HL-60 (cell line): ENCODE measurements around the gene BAZ2B.
"Not testable (repeated sequence)": the region's sequence is repeated elsewhere in the genome, so short reads cannot be mapped to it uniquely, and the experiment has no call there.

ENCODE experiments used
- DNase-seq, 2 experiments: peaks; one replicate each; pipeline ENCODE4 v3.0.0-alpha.2; 2010 to 2020; ENCODE audit warnings: low read depth in 1 of 2, low spot score in 1 of 2
- H3K27ac ChIP-seq: fragments of 250-450 bp; sonication (Bioruptor Pico); replicated peaks from 2 replicates; pipeline ENCODE4 v1.5.1; 2020; ENCODE audit warnings: mild to moderate bottlenecking, moderate library complexity
- H3K27me3 ChIP-seq: fragments of 250-450 bp; sonication (Bioruptor Pico); 2 replicates; pipeline ENCODE4 v1.5.1; 2021; ENCODE audit warnings: mild to moderate bottlenecking, moderate library complexity; ENCODE audit not compliant: insufficient read depth, poor library complexity, severe bottlenecking
- H3K4me3 ChIP-seq: replicated peaks from 2 replicates; pipeline ENCODE4 v1.5.1; 2011; ENCODE audit warnings: mild to moderate bottlenecking, control low read depth, low read length; ENCODE audit not compliant: insufficient read depth
- GABPA ChIP-seq: IDR thresholded peaks from 2 replicates; pipeline ENCODE4 v1.6.1; 2012; ENCODE audit warnings: low read depth
- POLR2AphosphoS5 ChIP-seq: IDR thresholded peaks from 2 replicates; pipeline ENCODE4 v1.6.1; 2012; ENCODE audit warnings: low read depth
- SPI1 ChIP-seq: IDR thresholded peaks from 2 replicates; pipeline ENCODE4 v1.6.1; 2012; ENCODE audit warnings: low read depth, mild to moderate bottlenecking, borderline replicate concordance
- TF ChIP-seq, protein P1 (sequence below): IDR thresholded peaks from 2 replicates; pipeline ENCODE4 v1.6.1; 2012; ENCODE audit warnings: low read depth; ENCODE audit not compliant: insufficient replicate concordance
- TF ChIP-seq, protein P2 (sequence below): IDR thresholded peaks from one replicate; pipeline ENCODE4 v1.5.1; 2011; ENCODE audit warnings: low read length, control low read depth, inconsistent platforms; ENCODE audit not compliant: insufficient read depth

Gene BAZ2B

DNA sequence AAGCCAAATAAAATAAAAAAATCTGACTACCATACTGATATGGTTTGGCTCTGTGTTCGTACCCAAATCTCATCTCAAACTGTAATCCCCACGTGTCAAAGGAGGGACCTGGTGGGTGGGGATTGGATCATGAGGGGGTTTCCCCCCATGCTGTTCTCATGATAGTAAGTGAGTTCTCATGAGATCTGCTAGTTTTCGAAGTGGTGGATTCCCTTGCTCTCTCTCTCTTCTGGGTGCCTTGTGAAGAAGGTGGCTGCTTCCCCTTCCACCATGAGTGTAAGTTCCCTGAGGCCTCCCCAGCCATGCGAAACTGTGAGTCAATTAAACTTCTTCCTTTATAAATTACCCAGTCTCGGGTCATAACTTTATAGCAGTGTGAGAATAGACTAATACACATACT, 206.1 kb downstream of the BAZ2B start:
- Histone ChIP-seq H3K27ac (no peak overlapping the region), H3K27me3 (no peaks in the 10 kb centered on the region), H3K4me3 (no peak overlapping the region)
- TF ChIP-seq POLR2AphosphoS5 (no peak), SPI1 (no peak), GABPA (no peak)
- TF ChIP-seq, protein P1, sequence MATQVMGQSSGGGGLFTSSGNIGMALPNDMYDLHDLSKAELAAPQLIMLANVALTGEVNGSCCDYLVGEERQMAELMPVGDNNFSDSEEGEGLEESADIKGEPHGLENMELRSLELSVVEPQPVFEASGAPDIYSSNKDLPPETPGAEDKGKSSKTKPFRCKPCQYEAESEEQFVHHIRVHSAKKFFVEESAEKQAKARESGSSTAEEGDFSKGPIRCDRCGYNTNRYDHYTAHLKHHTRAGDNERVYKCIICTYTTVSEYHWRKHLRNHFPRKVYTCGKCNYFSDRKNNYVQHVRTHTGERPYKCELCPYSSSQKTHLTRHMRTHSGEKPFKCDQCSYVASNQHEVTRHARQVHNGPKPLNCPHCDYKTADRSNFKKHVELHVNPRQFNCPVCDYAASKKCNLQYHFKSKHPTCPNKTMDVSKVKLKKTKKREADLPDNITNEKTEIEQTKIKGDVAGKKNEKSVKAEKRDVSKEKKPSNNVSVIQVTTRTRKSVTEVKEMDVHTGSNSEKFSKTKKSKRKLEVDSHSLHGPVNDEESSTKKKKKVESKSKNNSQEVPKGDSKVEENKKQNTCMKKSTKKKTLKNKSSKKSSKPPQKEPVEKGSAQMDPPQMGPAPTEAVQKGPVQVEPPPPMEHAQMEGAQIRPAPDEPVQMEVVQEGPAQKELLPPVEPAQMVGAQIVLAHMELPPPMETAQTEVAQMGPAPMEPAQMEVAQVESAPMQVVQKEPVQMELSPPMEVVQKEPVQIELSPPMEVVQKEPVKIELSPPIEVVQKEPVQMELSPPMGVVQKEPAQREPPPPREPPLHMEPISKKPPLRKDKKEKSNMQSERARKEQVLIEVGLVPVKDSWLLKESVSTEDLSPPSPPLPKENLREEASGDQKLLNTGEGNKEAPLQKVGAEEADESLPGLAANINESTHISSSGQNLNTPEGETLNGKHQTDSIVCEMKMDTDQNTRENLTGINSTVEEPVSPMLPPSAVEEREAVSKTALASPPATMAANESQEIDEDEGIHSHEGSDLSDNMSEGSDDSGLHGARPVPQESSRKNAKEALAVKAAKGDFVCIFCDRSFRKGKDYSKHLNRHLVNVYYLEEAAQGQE: no peak
- TF ChIP-seq, protein P2, sequence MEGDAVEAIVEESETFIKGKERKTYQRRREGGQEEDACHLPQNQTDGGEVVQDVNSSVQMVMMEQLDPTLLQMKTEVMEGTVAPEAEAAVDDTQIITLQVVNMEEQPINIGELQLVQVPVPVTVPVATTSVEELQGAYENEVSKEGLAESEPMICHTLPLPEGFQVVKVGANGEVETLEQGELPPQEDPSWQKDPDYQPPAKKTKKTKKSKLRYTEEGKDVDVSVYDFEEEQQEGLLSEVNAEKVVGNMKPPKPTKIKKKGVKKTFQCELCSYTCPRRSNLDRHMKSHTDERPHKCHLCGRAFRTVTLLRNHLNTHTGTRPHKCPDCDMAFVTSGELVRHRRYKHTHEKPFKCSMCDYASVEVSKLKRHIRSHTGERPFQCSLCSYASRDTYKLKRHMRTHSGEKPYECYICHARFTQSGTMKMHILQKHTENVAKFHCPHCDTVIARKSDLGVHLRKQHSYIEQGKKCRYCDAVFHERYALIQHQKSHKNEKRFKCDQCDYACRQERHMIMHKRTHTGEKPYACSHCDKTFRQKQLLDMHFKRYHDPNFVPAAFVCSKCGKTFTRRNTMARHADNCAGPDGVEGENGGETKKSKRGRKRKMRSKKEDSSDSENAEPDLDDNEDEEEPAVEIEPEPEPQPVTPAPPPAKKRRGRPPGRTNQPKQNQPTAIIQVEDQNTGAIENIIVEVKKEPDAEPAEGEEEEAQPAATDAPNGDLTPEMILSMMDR: no peak
- no peak for DNase-seq

DNA sequence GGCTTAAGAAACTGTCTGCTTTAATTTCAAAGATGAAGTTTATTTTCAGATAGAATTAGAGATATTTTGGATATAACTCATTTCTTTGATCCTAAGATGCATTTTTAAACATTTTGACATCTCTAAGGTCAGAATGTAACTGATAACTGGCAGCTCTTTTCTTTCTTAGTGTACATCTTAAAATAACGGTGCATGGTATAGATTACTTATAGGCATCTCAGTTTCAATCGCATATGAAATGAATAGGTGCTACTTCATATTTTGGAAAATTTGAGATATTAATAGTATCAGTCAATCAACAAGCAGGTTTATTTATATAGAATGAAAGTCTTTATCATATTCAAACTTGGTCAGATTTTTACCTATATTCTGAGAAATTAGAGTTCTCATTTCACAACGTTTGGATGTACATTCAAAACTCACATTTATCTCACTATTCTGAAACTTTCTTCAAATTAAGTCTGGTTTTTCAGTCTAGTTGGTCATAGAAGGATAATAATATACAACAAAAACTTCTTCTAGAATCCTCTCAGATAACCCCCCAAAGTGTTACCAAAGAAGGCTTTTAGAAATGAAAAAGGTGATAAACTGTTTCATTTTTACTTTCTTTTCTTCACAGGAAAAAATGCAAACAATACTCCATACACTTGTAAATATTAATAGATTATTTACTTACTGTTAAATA, 207.1 kb downstream of the BAZ2B start:
- no peak for DNase-seq
- Histone ChIP-seq H3K27ac (no peak overlapping the region), H3K4me3 (no peak overlapping the region), H3K27me3 (no peaks in the 10 kb centered on the region)
- TF ChIP-seq, protein P1: no peak
- TF ChIP-seq POLR2AphosphoS5 (no peak), GABPA (no peak), SPI1 (no peak)
- TF ChIP-seq, protein P2: no peak

DNA sequence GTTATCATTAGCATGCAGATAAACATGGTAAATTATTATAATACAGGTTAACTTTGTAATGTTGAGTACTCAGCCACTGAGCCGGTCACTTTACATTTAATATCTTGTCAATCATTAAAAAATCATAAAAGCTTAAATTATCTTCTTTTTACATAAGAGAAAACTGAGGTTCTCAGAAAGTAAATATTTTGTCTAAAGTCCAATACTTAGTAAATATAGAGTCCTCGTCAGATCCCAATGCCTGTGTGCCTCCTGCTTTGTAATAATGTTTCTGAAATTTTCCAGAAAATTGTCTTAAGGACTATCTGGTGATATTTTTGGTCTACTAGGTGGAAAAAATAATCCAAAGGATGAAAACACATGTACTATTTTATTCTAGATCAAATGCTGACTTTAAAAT, 213.6 kb downstream of the BAZ2B start:
- Histone ChIP-seq H3K4me3 (no peak overlapping the region), H3K27ac (no peak overlapping the region), H3K27me3 (no peaks in the 10 kb centered on the region)
- DNase-seq: no peak
- TF ChIP-seq SPI1: no peak
- no peak for TF ChIP-seq GABPA
- no peak for TF ChIP-seq POLR2AphosphoS5

DNA sequence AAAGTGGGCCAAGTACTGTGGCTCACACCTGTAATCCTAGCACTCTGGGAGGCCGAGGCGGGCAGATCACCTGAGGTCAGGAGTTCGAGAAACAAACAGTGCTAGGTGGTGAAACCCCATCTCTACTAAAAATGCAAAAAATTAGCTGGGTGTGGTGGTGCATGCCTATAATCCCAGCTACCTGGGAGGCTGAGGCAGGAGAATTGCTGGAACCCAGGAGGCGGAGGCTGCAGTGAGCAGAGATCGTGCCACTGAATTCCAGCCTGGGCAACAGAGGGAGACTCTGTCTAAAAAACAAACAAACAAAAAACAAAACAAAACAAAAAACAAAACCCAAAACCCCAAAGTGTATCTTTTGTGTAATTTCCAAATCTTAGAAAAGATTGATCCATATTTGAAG, 214.2 kb downstream of the BAZ2B start:
- DNase-seq, H3K27ac ChIP-seq, H3K4me3 ChIP-seq, H3K27me3 ChIP-seq: not testable (repeated sequence)

DNA sequence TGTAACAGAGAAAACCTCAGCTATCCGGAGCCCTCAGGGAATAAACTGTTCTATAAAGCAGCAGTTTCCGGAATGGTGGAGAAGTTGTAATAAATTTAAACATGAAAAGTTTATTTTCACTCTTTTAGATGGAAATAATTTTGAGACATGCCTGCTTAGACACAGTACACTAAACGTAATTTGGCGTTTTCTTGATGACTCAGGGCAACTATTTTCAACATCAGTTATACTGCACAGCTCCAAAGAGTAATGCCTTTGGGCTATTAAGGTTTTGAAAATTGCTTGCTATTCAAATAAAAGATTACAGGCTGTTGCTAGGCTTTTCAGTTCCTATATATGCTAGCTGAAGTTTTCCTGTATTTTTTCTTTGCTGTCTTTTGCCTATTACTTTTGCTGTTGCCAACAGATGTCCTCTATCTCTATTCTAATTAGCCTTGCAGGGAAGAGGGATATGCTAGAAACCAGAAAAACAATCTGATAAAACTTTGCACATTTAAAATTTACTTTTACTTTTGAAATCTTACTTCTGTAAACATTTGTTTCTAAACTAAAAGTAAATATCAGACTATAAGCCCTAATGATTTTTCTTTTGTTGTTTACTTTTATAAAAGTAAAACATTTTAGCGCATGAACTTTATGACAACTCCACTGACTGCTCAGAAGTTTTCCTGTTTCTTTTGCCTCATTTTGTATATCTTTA, 216.5 kb downstream of the BAZ2B start:
- Histone ChIP-seq H3K4me3 (no peak overlapping the region), H3K27me3 (no peaks in the 10 kb centered on the region), H3K27ac (no peak overlapping the region)
- no peak for DNase-seq
- TF ChIP-seq, protein P1: no peak
- no peak for TF ChIP-seq GABPA
- no peak for TF ChIP-seq SPI1
- TF ChIP-seq POLR2AphosphoS5: no peak
- TF ChIP-seq, protein P2: no peak
